D721Med (cell line): Measurements from ENCODE around the gene ATG10.

Experiments used
- DNase-seq: peaks from one replicate; pipeline ENCODE4 v3.0.0; 2011; ENCODE audit warnings: low spot score; ENCODE audit not compliant: insufficient read length
- FAIRE-seq: peaks from 2 replicates; lab custom pipeline; 2011; peaks lifted over from hg19 to GRCh38; lab: Jason Lieb, UNC
- CTCF ChIP-seq: IDR thresholded peaks from 2 replicates; pipeline ENCODE4 v1.5.1; 2012; ENCODE audit warnings: mild to moderate bottlenecking, control low read depth; ENCODE audit not compliant: insufficient read depth; ENCODE audit errors: missing control alignments

The ATG10 gene

DNA sequence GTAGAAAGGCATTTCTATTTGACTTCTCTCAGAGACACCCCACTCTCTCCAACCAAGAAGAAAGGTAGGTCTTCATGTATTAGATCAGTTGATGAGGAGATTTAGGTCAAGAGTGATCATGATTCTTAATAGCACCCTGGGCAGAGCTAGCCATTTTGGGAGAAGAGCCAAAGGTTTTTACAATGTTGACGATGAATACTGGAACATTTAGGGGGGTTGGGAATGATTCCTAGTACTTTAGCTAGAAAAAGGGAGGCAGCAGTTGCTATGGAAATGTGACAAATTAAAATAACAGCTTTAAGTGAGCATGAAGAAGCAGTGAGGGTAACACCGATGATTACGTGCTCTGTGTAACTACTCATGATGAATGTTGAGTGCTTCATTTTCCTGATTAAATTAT lies 315.8 kb downstream of the ATG10 start:
- no peak for DNase-seq
- FAIRE-seq = no peak
- TF ChIP-seq CTCF = no peak

DNA sequence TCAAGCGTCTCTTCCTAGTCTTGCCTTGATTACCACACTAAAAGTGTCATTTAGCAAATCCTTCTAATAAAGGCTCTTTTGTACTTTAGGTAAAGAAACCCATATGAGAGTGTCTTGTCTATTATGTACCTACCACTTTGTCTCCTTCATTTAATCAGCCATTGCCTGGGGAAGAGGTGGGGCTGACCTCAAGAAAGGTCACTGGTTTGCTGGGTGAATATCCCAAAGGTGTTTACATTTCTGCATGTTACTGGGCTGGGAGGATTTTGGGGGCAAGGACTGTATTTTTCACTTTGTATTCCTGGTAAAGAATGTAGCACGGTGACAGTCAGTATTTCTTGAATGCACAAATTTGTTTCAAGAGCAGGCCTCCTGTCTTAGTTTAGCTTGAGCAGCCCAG lies 318.2 kb downstream of the ATG10 start:
- FAIRE-seq = no peak
- DNase-seq = no peak
- TF ChIP-seq CTCF = no peak

DNA sequence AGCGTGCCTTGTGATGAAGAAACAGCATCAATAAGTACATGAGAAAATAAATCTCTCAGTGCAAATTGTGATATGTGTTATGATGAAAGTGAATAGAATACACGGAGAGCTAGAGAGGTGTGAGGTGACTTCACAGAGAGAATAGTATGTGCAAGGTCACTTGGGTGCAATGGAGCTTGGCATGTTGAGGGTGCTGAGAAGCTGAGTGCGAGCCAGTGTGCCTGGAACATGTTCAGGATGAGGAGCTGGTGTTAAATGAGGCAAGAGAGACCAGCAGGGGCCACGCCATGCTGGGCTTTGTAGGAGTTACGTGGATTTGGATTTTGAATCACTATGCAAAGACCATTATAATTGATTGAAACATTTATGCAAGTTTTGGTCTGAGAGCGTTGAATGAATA lies 319.1 kb downstream of the ATG10 start:
- FAIRE-seq (no peak), DNase-seq (no peak)
- no peak for TF ChIP-seq CTCF

GRCh38 chr5:82291420-82291819 lies 319.6 kb downstream of the ATG10 start:
- FAIRE-seq (no peak), DNase-seq (no peak)
- no peak for TF ChIP-seq CTCF

- FAIRE-seq (no peak), DNase-seq (no peak)
- no peak for TF ChIP-seq CTCF
Observed at GRCh38 chr5:82295144-82295543, 323.3 kb downstream of the ATG10 start.

- no peak for DNase-seq
- FAIRE-seq = no peak
- no peak for TF ChIP-seq CTCF
Observed at GRCh38 chr5:82295959-82296531, 324.2 kb downstream of the ATG10 start.

- peak; percentile 6 for TF ChIP-seq CTCF
- FAIRE-seq = no peak
- DNase-seq = no peak
Observed at GRCh38 chr5:82296929-82297328, 325.1 kb downstream of the ATG10 start.
